Panc1 (cell line): ENCODE data around the gene MYH1. TPM values are rescaled to one million over a fixed set of nuclear protein-coding genes. Genes with fewer than 3 reads are reported as not detected.

Source experiments
- ATAC-seq: fragments of 200-7000 bp; cut with Tn5 transposase; 2 replicates; pipeline ENCODE4 v1.9.1; 2020; ENCODE audit warnings: mild to moderate bottlenecking, moderate library complexity
- BruUV-seq: library from RNA; stranded (reverse); fragments of 400-500 nt; replicated peaks from 2 replicates; lab custom pipeline; 2021; lab: Mats Ljungman, UMichigan
- CTCF ChIA-PET: fragments of 300-600 bp; sonication (Branson Sonifier 250); formaldehyde crosslinking; loops from one replicate; lab custom pipeline; 2022; ENCODE audit warnings: antibody characterized with exemption; lab: Charles Lee
- POLR2A ChIA-PET: fragments of 300-600 bp; sonication (Branson Sonifier 250); formaldehyde crosslinking; loops from one replicate; lab custom pipeline; 2022; ENCODE audit warnings: antibody characterized with exemption; lab: Charles Lee
- DNase-seq: peaks from one replicate; pipeline ENCODE4 v3.0.0-alpha.2; 2010; ENCODE audit warnings: low read depth, low spot score
- H3K27ac ChIP-seq: 2 replicates; pipeline ENCODE4 v1.5.1; 2011; ENCODE audit warnings: mild to moderate bottlenecking, low read length, inconsistent platforms
- H3K27me3 ChIP-seq: fragments of 200-500 bp; sonication (Bioruptor generic); 2 replicates; pipeline ENCODE4 v1.6.0; 2014; ENCODE audit warnings: low read length, inconsistent platforms; ENCODE audit not compliant: control insufficient read depth, insufficient read depth
- H3K36me3 ChIP-seq: fragments of 200-500 bp; sonication (Bioruptor generic); 2 replicates; pipeline ENCODE4 v1.5.1; 2014; ENCODE audit warnings: inconsistent platforms, mild to moderate bottlenecking, low read length, moderate library complexity; ENCODE audit not compliant: control insufficient read depth, insufficient read depth
- H3K4me1 ChIP-seq: 2 replicates; pipeline ENCODE4 v1.5.1; 2011; ENCODE audit warnings: inconsistent platforms, mild to moderate bottlenecking, low read length, moderate library complexity; ENCODE audit not compliant: control insufficient read depth, insufficient read depth
- H3K4me3 ChIP-seq, 2 experiments: 2 replicates each; pipeline ENCODE4 v1.5.1; 2011 to 2012; ENCODE audit warnings: low read depth in 2 of 2, low read length in 2 of 2, mild to moderate bottlenecking in 2 of 2, inconsistent platforms in 1 of 2, moderate library complexity in 1 of 2
- H3K9me3 ChIP-seq: fragments of 200-500 bp; sonication (Bioruptor generic); 2 replicates; pipeline ENCODE4 v1.5.1; 2014; ENCODE audit warnings: low read depth, mild to moderate bottlenecking, inconsistent platforms, low read length, moderate library complexity; ENCODE audit not compliant: control insufficient read depth, insufficient read depth
- CTCF ChIP-seq: fragments of 450-650 bp; IDR thresholded peaks from 2 replicates; pipeline ENCODE4 v1.5.1; 2017; ENCODE audit warnings: mild to moderate bottlenecking
- POLR2AphosphoS5 ChIP-seq: IDR thresholded peaks from 2 replicates; pipeline ENCODE4 v1.6.1; 2012; ENCODE audit warnings: mild to moderate bottlenecking, low read depth, low read length, moderate library complexity
- REST ChIP-seq, 2 experiments: IDR thresholded peaks; 2 replicates each; pipeline ENCODE4 v1.6.1; 2011 to 2012; ENCODE audit warnings: low read depth in 2 of 2, control low read depth in 1 of 2, low read length in 1 of 2, mild to moderate bottlenecking in 1 of 2, moderate library complexity in 1 of 2; ENCODE audit not compliant: insufficient read depth in 1 of 2
- SIN3A ChIP-seq: IDR thresholded peaks from 2 replicates; pipeline ENCODE4 v1.6.1; 2012; ENCODE audit warnings: low read depth, mild to moderate bottlenecking, low read length, moderate library complexity, borderline replicate concordance; ENCODE audit not compliant: insufficient read depth
- TCF7L2 ChIP-seq: IDR thresholded peaks from 2 replicates; pipeline ENCODE4 v1.6.1; 2011; ENCODE audit warnings: mild to moderate bottlenecking, low read depth, low read length, inconsistent platforms
- in situ Hi-C: cut with HindIII; loops from 2 replicates; pipeline ENCODE4 v1.10.0; 2016; ENCODE audit warnings: low sequenced_read_pairs, low pct_unique_long_range_greater_than_20kb
- intact Hi-C: fragments of 100-400 bp; cut with micrococcal nuclease; formaldehyde crosslinking; loops from one replicate; pipeline ENCODE4 v1.10.0; 2022; ENCODE audit not compliant: unreplicated experiment
- total RNA-seq: library from RNA; stranded (reverse); gene quantifications from one replicate; pipeline ENCODE4 v1.2.1, GENCODE V29; 2021; ENCODE audit not compliant: unreplicated experiment

MYH1 gene
- total RNA-seq, 1 experiment from 2014 or later = not detected

DNA sequence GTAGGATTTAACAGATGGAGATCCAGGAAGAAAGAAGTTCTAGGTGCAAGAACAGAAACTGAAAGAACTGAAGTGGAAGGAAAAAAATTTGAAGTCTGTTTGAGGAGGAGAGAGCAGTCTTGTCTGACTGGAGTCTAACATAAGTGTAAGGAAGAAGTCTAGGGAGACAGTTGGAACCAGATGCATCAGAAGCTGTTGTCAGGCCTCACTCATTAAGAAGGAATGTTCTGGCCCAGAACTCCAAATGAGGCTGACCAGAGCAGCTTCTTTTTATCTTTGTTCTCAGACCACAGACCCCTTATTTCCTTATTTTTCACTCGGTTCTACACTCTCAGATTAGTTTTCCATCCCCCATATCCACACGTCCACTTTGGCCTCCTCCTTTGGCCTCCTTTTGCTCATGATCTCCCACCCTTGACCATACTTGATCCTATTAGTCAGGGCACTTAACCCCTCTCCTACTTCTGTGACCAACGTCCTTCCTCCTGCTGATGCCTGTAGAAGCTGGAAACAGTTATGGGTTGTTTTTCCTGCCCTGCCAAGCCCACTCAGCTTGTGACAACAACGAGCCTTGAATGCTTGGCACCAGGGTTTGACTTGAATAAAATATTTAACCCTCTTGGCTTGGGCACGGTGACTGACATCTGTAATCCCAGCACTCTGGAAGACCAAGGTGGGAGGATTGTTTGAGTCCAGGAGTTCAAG lies 38.1 kb upstream of the MYH1 start:
- POLR2A ChIA-PET = no interaction called here
- Histone ChIP-seq H3K27me3 (no peaks in the 10 kb centered on the region), H3K9me3 (no peaks in the 10 kb centered on the region), H3K4me3 (no peak overlapping the region), H3K27ac (no peak overlapping the region), H3K4me1 (no peaks in the 10 kb centered on the region), H3K36me3 (no peaks in the 10 kb centered on the region)
- intact Hi-C loops = no loop called here
- BruUV-seq = no TSS peak
- in situ Hi-C loops = no loop called here
- CTCF ChIA-PET = no interaction called here
- ATAC-seq = no peak
- DNase-seq = no peak
- no peak for TF ChIP-seq POLR2AphosphoS5
- TF ChIP-seq SIN3A = no peak
- no peak for TF ChIP-seq CTCF
- no peak for TF ChIP-seq REST (IDR thresholded peaks at IDR 0.05; ENCODE audit: insufficient read depth in 1 of 2, low read depth in 2 of 2, low read length in 1 of 2)
- TF ChIP-seq TCF7L2 = no peak

DNA sequence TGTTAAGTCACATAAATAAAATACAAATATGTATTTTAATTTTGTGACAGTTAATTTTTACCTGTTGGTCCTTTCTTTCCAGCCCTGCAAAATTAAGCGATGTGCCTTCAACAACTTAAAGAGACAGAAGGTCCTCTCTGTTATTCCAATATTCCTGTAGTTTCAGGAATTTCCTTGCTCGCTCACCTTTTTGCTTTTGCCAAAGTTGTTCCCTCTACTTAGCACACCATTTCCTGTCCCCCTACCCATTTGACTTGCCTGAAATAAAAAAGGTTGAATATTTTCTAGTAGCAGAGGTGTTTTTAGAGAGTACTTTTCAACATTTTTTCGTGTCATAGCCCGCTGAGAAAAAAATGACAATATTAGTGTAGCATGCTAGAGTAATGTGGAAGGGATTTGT lies 31.7 kb upstream of the MYH1 start:
- Histone ChIP-seq H3K9me3 (no peaks in the 10 kb centered on the region), H3K4me3 (no peak overlapping the region), H3K4me1 (no peaks in the 10 kb centered on the region), H3K27me3 (no peaks in the 10 kb centered on the region), H3K36me3 (no peaks in the 10 kb centered on the region), H3K27ac (no peak overlapping the region)
- no peak for DNase-seq
- in situ Hi-C loops = no loop called here
- TF ChIP-seq CTCF = no peak
- no peak for TF ChIP-seq TCF7L2
- TF ChIP-seq REST (IDR thresholded peaks at IDR 0.05; ENCODE audit: insufficient read depth in 1 of 2, low read depth in 2 of 2, low read length in 1 of 2) = no peak
- no peak for TF ChIP-seq POLR2AphosphoS5
- no peak for TF ChIP-seq SIN3A
- no TSS peak for BruUV-seq
- intact Hi-C loops = no loop called here
- ATAC-seq = no peak
- CTCF ChIA-PET = no interaction called here
- POLR2A ChIA-PET = no interaction called here
